SU-DHL-6 (cell line): ENCODE results near the gene NEUROG2.

Experiments
- H2AFZ ChIP-seq: fragments of 200-600 bp; sonication (generic); 2 replicates; pipeline ENCODE4 v1.6.1; 2014; ENCODE audit warnings: low read depth, mild to moderate bottlenecking, moderate library complexity, mixed read lengths, antibody characterized with exemption, low read length; ENCODE audit not compliant: severe bottlenecking
- H3F3A ChIP-seq: fragments of 200-600 bp; shearing (Covaris generic); 2 replicates; pipeline ENCODE4 v1.6.0; 2016; ENCODE audit warnings: antibody characterized with exemption, mild to moderate bottlenecking; ENCODE audit not compliant: insufficient read depth
- H3K27ac ChIP-seq: fragments of 200-600 bp; sonication (generic); 2 replicates; pipeline ENCODE4 v1.5.1; 2016; ENCODE audit warnings: low read depth, mild to moderate bottlenecking, low read length, moderate library complexity, mixed read lengths
- H3K27me3 ChIP-seq: fragments of 200-600 bp; sonication (generic), shearing (Covaris generic); 2 replicates; pipeline ENCODE4 v1.6.0; 2014; ENCODE audit warnings: mild to moderate bottlenecking, low read length
- H3K36me3 ChIP-seq: fragments of 200-600 bp; sonication (generic); 2 replicates; pipeline ENCODE4 v1.6.1; 2014; ENCODE audit warnings: mild to moderate bottlenecking, low read length, mixed read lengths
- H3K4me2 ChIP-seq: fragments of 300-600, 200-600 bp; shearing (Covaris generic), sonication (generic); 2 replicates; pipeline ENCODE4 v1.6.0; 2014; ENCODE audit warnings: low read length, low read depth, mild to moderate bottlenecking; ENCODE audit not compliant: poor library complexity, severe bottlenecking
- H3K4me3 ChIP-seq: fragments of 200-600 bp; sonication (generic); 2 replicates; pipeline ENCODE4 v1.5.1; 2014; ENCODE audit warnings: antibody characterized with exemption, low read length, mild to moderate bottlenecking, mixed read lengths; ENCODE audit not compliant: insufficient read depth, poor library complexity, severe bottlenecking
- H3K79me2 ChIP-seq: fragments of 200-600 bp; sonication (generic); 2 replicates; pipeline ENCODE4 v1.6.1; 2014; ENCODE audit warnings: mild to moderate bottlenecking, low read length, moderate library complexity; ENCODE audit not compliant: insufficient read depth
- H3K9ac ChIP-seq: fragments of 200-600 bp; sonication (generic); 2 replicates; pipeline ENCODE4 v1.7.0; 2014; ENCODE audit warnings: mild to moderate bottlenecking, low read length
- H3K9me2 ChIP-seq: fragments of 200-600 bp; sonication (generic); replicated peaks from 2 replicates; pipeline ENCODE4 v1.6.1; 2014; ENCODE audit warnings: low read length; ENCODE audit not compliant: insufficient read depth
- H3K9me3 ChIP-seq: fragments of 200-600 bp; sonication (generic); 2 replicates; pipeline ENCODE4 v1.6.1; 2014; ENCODE audit warnings: low read length, mixed read lengths; ENCODE audit not compliant: insufficient read depth
- H4K20me1 ChIP-seq: fragments of 200-600 bp; sonication (generic); 2 replicates; pipeline ENCODE4 v1.6.1; 2014; ENCODE audit warnings: low read depth, mild to moderate bottlenecking, antibody characterized with exemption, low read length, moderate library complexity, mixed read lengths
- CTCF ChIP-seq: fragments of 200-600 bp; sonication (generic); IDR thresholded peaks from one replicate; pipeline ENCODE4 v1.5.1; 2017; ENCODE audit warnings: antibody characterized with exemption, mild to moderate bottlenecking, low read length, moderate library complexity; ENCODE audit not compliant: insufficient read depth, poor library complexity, severe bottlenecking
- EZH2phosphoT487 ChIP-seq: fragments of 200-600 bp; sonication (generic), shearing (Covaris generic); conservative IDR thresholded peaks from 2 replicates; pipeline ENCODE4 v1.6.1; 2018; ENCODE audit warnings: mild to moderate bottlenecking, antibody characterized with exemption, low read length, moderate library complexity, mixed read lengths

NEUROG2 gene

GRCh38 chr4:112536123-112536522 lies 20.1 kb upstream of the NEUROG2 start:
- Histone ChIP-seq H3K79me2 (no peaks in the 10 kb centered on the region), H3K4me2 (no peak overlapping the region), H4K20me1 (no peaks in the 10 kb centered on the region), H3K9me2 (no peaks in the 10 kb centered on the region), H3K36me3 (no peaks in the 10 kb centered on the region), H3K4me3 (no peak overlapping the region), H3K9me3 (no peaks in the 10 kb centered on the region), H3K27me3 (no peaks in the 10 kb centered on the region), H3F3A (no peaks in the 10 kb centered on the region), H3K27ac (no peak overlapping the region), H2AFZ (no peak overlapping the region), H3K9ac (no peak overlapping the region)
- TF ChIP-seq CTCF (no peak), EZH2phosphoT487 (no peak)

GRCh38 chr4:112532267-112532666 lies 16.3 kb upstream of the NEUROG2 start:
- no peak for TF ChIP-seq CTCF
- no peak for TF ChIP-seq EZH2phosphoT487
- H3K36me3 ChIP-seq, result no peaks in the 10 kb centered on the region
- H3K27ac ChIP-seq, result no peak overlapping the region
- no peak overlapping the region for H2AFZ ChIP-seq
- H3K9ac ChIP-seq, result no peak overlapping the region
- H3K9me2 ChIP-seq, result no peaks in the 10 kb centered on the region
- no peaks in the 10 kb centered on the region for H4K20me1 ChIP-seq
- no peaks in the 10 kb centered on the region for H3K9me3 ChIP-seq
- no peaks in the 10 kb centered on the region for H3K79me2 ChIP-seq
- H3K4me2 ChIP-seq, result no peak overlapping the region
- H3K27me3 ChIP-seq, result no peaks in the 10 kb centered on the region
- no peaks in the 10 kb centered on the region for H3F3A ChIP-seq
- H3K4me3 ChIP-seq, result no peak overlapping the region

- Histone ChIP-seq H3K27me3 (no peaks in the 10 kb centered on the region), H3K4me3 (no peak overlapping the region), H4K20me1 (no peaks in the 10 kb centered on the region), H3K36me3 (no peaks in the 10 kb centered on the region), H3F3A (no peaks in the 10 kb centered on the region), H3K79me2 (no peaks in the 10 kb centered on the region), H2AFZ (no peak overlapping the region), H3K9me3 (no peaks in the 10 kb centered on the region), H3K9me2 (no peaks in the 10 kb centered on the region), H3K4me2 (no peak overlapping the region), H3K9ac (no peak overlapping the region), H3K27ac (no peak overlapping the region)
- no peak for TF ChIP-seq EZH2phosphoT487
- TF ChIP-seq CTCF, result no peak
Observed at GRCh38 chr4:112531146-112531545, 15.2 kb upstream of the NEUROG2 start.
